H7 (cell line): ENCODE results near the gene SEC24C. TPM values are rescaled to one million over a fixed set of nuclear protein-coding genes. Genes with fewer than 3 reads are reported as not detected.
A peak's percentile ranks its signal among the peaks of the same experiment; 100 is the strongest.
"Not testable (repeated sequence)": the region's sequence is repeated elsewhere in the genome, so short reads cannot be mapped to it uniquely, and the experiment has no call there.

Experiments
- DNase-seq: peaks from one replicate; pipeline ENCODE4 v3.0.0; 2012
- H3K27me3 ChIP-seq: 2 replicates; pipeline ENCODE4 v1.6.0; 2011; ENCODE audit warnings: mild to moderate bottlenecking, low read length; ENCODE audit not compliant: control insufficient read depth, insufficient read depth
- H3K36me3 ChIP-seq: replicated peaks from 2 replicates; pipeline ENCODE4 v1.5.1; 2011; ENCODE audit warnings: low read length; ENCODE audit not compliant: control insufficient read depth, insufficient read depth
- H3K4me3 ChIP-seq: 2 replicates; pipeline ENCODE4 v1.5.1; 2011; ENCODE audit warnings: low read depth, mild to moderate bottlenecking, control low read depth, low read length, moderate library complexity; ENCODE audit not compliant: insufficient read depth
- total RNA-seq: library from RNA; depleted of rRNA; stranded (reverse); fragments of >200 nt; shearing (Covaris generic); gene quantifications from 2 replicates; pipeline ENCODE4 v1.2.3, GENCODE V29; 2014

SEC24C gene
- total RNA-seq, 1 experiment from 2014 or later, result 84.2 TPM

GRCh38 chr10:73717556-73717955, 26.6 kb upstream of the SEC24C start:
- peaks cover 5% of the 10 kb centered on the region for H3K36me3 ChIP-seq
- no peaks in the 10 kb centered on the region for H3K27me3 ChIP-seq
- no peak for DNase-seq
- no peak overlapping the region for H3K4me3 ChIP-seq

- not testable (repeated sequence) for DNase-seq, H3K27me3 ChIP-seq, H3K4me3 ChIP-seq, H3K36me3 ChIP-seq
Observed at GRCh38 chr10:73720561-73720960, 23.6 kb upstream of the SEC24C start.

GRCh38 chr10:73723516-73723915, 20.7 kb upstream of the SEC24C start:
- no peaks in the 10 kb centered on the region for H3K27me3 ChIP-seq
- H3K36me3 ChIP-seq, result peaks cover 11% of the 10 kb centered on the region
- no peak for DNase-seq
- H3K4me3 ChIP-seq, result no peak overlapping the region

DNA sequence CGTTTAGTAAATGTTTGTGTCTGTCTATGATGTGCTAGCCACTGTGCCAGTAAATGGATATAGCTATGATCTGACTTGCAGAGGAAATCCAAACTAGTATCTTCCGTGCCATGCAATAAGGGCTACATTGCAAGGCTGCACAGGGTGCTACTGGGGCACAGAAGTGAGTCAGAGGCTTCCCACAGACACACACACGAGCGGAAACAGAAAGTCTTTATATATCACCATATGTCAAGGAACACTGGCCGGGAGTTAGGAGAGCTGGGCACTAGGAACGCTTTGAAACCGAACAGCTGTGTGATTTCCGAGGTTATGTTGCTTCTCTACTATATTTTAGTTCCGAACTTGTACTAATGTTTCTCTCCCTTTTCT, 14.4 kb upstream of the SEC24C start:
- H3K36me3 ChIP-seq, DNase-seq, H3K27me3 ChIP-seq: not testable (repeated sequence)
- H3K4me3 ChIP-seq, result peak overlapping the region; percentile 80

DNA sequence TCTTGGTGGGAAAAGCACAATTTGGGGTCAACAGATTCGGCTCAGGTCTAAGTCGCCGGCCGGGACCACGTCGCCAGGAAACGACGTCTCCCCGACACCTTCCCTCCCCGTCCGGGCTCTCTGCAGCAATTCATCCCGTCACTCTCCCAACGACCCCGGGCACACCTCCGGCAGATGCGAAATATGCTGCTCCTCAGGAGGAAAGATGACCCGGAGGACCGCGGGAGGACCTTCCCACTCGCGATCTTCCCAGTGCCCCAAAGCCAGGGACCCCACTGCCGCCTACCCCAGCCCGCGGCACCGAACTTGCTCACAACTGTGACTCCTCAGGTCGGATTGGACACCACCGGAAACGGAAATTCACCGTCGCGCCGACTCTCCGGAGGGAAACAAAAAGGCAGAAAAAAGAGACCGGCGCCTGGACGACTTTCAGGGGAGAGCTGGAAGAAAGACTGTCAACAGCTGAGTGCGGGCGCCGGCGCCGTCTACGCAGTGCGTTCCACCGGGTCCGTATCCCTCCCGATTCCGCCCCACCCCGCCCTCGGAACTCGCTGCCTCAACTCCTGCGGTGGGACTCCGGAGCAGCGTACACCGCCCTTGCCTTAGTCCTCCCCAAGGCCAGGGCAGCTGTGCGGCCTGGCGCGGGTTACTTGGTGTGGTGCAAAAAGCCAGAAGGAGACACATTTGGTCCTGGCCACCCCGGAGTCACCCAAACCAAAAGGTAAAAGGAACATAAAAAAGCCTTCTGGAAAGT, 13.8 kb upstream of the SEC24C start:
- H3K27me3 ChIP-seq, result no peaks in the 10 kb centered on the region
- peak; percentile 88 for DNase-seq
- H3K36me3 ChIP-seq, result peaks cover 7% of the 10 kb centered on the region
- peak overlapping the region; percentile 80 for H3K4me3 ChIP-seq

DNA sequence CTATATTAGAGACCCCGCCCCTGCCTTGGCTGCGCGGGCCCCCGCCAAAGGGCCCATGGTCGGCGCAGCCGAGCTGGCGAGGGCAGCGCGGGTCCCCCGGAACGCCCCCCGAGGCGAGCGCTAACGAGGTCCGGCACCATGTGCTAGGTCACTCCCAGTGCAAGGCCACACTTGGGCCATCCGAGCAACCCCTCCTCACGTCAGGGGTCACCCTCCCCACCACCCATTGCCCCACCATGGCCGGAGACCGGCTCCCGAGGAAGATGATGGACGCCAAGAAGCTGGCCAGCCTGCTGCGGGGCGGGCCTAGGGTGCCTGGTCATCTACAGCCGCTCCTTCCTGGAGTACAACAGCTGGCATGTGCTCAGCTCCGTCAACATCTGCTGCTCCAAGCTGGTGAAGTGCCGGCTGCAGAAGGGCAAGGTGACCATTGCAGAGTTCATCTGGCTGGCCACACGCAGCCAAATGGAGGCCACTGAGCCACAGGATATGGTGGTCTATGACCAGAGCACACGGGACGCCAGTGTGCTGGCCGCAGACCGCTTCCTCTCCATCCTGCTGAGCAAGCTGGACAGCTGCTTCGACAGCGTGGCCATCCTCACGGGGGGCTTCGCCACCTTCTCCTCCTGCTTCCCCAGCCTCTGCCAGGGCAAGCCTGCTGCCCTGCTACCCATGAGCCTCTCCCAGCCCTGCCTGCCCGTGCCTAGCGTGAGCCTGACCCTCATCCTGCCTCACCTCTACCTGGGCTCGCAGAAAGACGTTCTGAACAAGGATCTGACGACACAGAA, 12.4 kb upstream of the SEC24C start:
- H3K4me3 ChIP-seq, result no peak overlapping the region
- H3K36me3 ChIP-seq, result peaks cover 4% of the 10 kb centered on the region

DNA sequence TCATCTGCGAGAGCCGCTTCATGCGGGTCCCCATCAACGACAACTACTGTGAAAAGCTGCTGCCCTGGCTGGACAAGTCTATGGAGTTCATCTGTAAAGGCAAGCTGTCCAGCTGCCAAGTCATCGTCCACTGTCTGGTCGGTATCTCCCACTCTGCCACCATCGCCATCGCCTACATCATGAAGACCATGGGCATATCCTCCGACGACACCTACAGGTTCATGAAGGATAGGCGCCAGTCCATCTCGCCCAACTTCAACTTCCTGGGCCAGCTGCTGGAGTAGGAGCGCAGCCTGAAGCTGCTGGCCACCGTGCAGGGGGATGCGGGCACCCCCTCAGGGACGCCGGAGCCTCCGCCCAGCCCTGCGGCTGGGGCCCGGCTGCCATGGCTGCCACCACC, 11.7 kb upstream of the SEC24C start:
- no peak overlapping the region for H3K4me3 ChIP-seq
- no peak for DNase-seq
- no peaks in the 10 kb centered on the region for H3K27me3 ChIP-seq
- H3K36me3 ChIP-seq, result peaks cover 1% of the 10 kb centered on the region; the same call in 1 of the 2 replicates

More for the DNA sequence above, 12.4 kb upstream of the SEC24C start:
- peak; percentile 40 for DNase-seq
- no peaks in the 10 kb centered on the region for H3K27me3 ChIP-seq

DNA sequence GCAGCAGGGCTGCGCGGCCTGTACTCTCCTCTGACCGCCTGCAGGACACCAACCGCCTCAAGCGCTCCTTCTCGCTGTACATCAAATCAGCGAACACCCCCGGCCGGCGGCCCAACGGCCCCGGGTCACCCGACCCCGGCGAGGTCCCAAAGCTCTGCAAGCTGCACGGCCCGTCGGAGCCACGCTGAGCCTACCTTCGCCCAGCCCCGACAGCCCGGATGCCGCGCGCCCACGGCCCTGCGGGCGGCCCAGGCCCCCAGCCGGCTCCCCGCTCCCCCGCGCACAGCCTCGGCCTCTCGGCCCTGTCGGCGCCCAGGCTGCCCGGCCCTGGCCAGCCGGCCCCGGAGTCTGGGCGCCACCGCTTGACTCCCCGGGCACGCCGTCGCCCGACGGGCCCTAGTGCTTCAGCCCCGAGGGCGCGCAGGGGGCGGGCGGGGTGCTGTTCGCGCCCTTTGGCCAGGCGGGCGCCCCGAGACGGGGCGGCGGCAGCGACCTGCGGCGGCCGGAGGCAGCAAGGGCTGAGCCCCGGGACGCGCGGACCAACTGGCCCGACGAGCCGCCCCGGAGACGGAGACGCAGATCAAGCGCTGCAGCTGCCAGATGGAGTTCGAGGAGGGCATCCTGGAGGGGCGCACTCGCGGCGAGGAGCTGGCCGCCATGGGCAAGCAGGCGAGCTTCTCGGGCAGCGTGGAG, 11.1 kb upstream of the SEC24C start:
- H3K36me3 ChIP-seq, result peaks cover 1% of the 10 kb centered on the region; the same call in 1 of the 2 replicates
- DNase-seq, result peak; percentile 41
- no peaks in the 10 kb centered on the region for H3K27me3 ChIP-seq

DNA sequence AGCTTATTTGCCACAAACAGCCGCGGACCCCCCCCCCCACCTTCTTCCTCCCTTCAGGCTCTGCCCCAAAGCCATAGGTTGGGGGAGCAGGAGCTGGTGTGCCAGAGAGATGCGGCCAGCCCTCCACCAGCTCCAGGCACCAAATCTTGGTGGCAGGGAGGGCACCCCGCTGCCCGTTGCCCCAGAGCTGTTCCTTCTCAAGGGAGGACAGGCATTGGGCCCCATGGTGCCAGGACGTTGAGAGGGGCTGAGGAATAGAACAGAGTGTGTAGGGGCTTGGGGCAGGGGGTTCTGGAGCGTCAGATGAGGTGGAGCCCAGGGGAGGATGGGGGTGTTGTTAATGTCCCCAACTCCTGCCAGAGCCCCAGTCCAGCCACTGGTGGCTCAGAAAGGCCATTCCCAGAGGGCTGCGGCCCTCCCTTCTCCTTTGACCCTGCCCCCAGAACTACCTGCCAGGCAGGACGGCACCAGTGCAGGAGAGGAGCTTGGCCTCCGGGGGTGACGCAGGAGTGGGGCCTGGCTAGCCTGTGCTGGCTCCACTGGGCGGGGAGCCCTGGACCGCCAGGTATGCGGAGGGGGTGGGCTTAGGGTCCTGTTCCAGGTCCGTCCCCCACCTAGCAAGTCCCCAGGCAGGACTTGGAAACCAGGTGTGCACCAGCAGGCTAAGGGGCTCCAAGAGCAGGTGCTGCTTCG, 10.0 kb upstream of the SEC24C start:
- H3K36me3 ChIP-seq, result 0 out of 2 replicates have a peak, but pooled peaks cover 1% of the 10 kb centered on the region
- DNase-seq, result no peak
- H3K4me3 ChIP-seq, result no peak overlapping the region
- no peaks in the 10 kb centered on the region for H3K27me3 ChIP-seq

More for the DNA sequence above, 11.1 kb upstream of the SEC24C start:
- H3K4me3 ChIP-seq, result no peak overlapping the region

GRCh38 chr10:73734796-73735305, 9.3 kb upstream of the SEC24C start:
- no peak overlapping the region for H3K4me3 ChIP-seq
- DNase-seq, result no peak

DNA sequence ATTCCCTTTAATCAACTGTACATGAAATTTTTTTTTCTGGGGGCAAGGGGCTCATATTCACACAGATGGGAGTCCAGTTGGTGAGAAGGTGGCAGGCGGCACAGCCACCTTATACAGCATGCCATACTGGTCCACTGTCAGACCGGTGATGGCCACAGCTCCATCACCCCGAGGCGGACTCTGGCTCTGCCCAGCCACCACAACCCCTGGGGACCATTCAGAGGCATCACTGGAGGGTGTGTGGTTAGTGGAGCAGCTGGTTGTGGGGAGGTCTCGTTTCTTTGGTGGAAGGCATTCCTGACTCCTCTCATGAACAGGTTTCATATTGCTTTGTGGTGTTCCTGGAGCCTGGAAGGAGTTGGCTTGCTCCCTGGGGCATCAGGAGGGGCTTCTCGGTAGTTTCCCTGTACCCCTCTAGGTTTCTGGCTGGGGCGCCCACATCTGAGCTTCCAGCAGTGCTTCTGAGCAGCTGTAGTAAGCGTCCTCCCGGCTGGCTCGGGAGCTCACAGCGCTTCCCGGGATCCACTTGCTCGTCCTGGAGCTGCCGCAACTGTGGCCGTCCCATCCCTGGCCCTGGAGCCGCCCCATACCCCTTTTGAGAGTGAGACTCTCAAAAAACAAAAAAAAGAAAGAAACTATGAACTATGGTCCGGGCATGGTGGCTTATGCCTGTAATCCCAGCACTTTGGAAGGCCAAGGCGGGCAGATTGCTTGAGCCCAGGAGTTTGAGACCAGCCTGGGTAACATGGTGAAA, 3.5 kb upstream of the SEC24C start:
- H3K36me3 ChIP-seq, DNase-seq, H3K27me3 ChIP-seq, H3K4me3 ChIP-seq: not testable (repeated sequence)

More at GRCh38 chr10:73734796-73735305, 9.3 kb upstream of the SEC24C start:
- 0 out of 2 replicates have a peak, but pooled peaks cover 1% of the 10 kb centered on the region for H3K36me3 ChIP-seq
- no peaks in the 10 kb centered on the region for H3K27me3 ChIP-seq

DNA sequence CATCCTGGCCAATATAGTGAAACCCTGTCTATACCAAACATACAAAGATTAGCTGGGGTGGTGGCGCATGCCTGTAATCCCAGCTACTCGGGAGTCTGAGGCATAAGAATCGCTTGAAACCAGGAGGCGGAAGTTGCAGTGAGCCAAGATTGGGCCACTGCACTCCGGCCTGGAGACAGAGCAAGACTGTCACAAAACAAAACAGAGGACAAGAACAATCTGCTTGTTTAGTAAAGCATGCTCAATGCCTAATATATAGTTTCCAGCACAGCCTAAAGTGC, 1.8 kb upstream of the SEC24C start:
- H3K4me3 ChIP-seq, result no peak overlapping the region

DNA sequence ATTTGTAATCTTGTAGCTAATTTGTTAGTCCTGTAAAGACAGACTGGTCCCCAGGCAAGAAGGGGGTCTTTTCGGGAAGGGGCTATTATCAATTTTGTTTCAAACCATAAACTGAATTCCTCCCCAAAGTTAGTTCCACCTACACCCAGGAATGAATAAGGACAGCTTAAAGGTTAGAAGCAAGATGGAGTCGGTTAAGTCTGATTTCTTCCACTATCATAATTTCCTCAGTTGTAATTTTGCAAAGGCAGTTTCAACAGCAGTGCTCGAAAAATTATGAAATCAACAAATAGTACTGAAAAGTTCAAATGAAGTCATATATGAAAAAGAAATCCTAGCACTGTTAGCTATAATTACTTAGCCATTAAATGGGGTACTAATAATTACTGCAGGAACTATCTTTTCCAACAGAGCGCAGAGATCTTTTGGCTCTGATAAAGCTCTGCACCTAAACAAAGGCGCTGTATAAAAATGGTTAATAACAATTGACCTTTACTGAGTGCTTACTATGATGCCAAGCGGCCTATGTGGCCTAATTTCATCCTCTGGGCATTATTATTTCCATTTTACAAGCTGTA, 756 bp upstream of the SEC24C start:
- H3K36me3 ChIP-seq, result peaks cover 1% of the 10 kb centered on the region
- DNase-seq, result no peak
- H3K4me3 ChIP-seq, result peak overlapping the region; percentile 95
- no peaks in the 10 kb centered on the region for H3K27me3 ChIP-seq

More for the DNA sequence above, 1.8 kb upstream of the SEC24C start:
- Histone ChIP-seq H3K27me3 (no peaks in the 10 kb centered on the region), H3K36me3 (no peaks in the 10 kb centered on the region; the same call in 1 of the 2 replicates)
- DNase-seq, result no peak
